Naive thymus-derived CD8-positive, alpha-beta T cell (primary cell): Measurements from ENCODE around the gene CAMKK2. TPM values are rescaled to one million over a fixed set of nuclear protein-coding genes. Genes with fewer than 3 reads are reported as not detected.
"Not testable (repeated sequence)": the region's sequence is repeated elsewhere in the genome, so short reads cannot be mapped to it uniquely, and the experiment has no call there.

Experiments
- ATAC-seq, 2 donors: fragments of 150-1000 bp; cut with Tn5 transposase in 1 of 2; sonication (Bioruptor Pico), chemical (Tn5 transposase) in 1 of 2; 1 replicate in 1 of 2; 2 replicates in 1 of 2; pipeline ENCODE4 v1.10.0; 2021; ENCODE audit warnings: mild to moderate bottlenecking in 2 of 2, moderate library complexity in 2 of 2
- POLR2A ChIA-PET: fragments of 350-600 bp; sonication (Branson Sonifier 250); formaldehyde crosslinking; loops from one replicate; lab custom pipeline; 2021; ENCODE audit warnings: antibody characterized with exemption; lab: Charles Lee
- DNase-seq, 10 donors: peaks; one replicate each; pipeline versions ENCODE4 v3.0.0 to v3.0.0-alpha.2; 2020 to 2022
- H3K27ac Mint-ChIP-seq, 10 donors: one replicate each; pipeline ENCODE4 v1.8.0; 2020 to 2022; ENCODE audit warnings: mild to moderate bottlenecking in 10 of 10, mixed read lengths in 10 of 10, moderate library complexity in 4 of 10, inconsistent platforms in 1 of 10
- H3K27me3 Mint-ChIP-seq, 5 donors: one replicate each; pipeline ENCODE4 v1.8.0; 2021 to 2022; ENCODE audit warnings: mixed read lengths in 5 of 5
- H3K36me3 Mint-ChIP-seq, 3 donors: one replicate each; pipeline ENCODE4 v1.8.0; 2020 to 2022; ENCODE audit warnings: mixed read lengths in 3 of 3, mild to moderate bottlenecking in 2 of 3, inconsistent platforms in 1 of 3
- H3K4me1 Mint-ChIP-seq, 4 donors: one replicate each; pipeline ENCODE4 v1.8.0; 2021 to 2022; ENCODE audit warnings: mixed read lengths in 4 of 4
- H3K4me3 Mint-ChIP-seq, 10 donors: one replicate each; pipeline ENCODE4 v1.8.0; 2020 to 2022; ENCODE audit warnings: mild to moderate bottlenecking in 10 of 10, mixed read lengths in 10 of 10, moderate library complexity in 6 of 10, inconsistent platforms in 1 of 10
- H3K9me3 Mint-ChIP-seq, 9 donors: one replicate each; pipeline ENCODE4 v1.8.0; 2020 to 2022; ENCODE audit warnings: mixed read lengths in 9 of 9, mild to moderate bottlenecking in 3 of 9, inconsistent platforms in 1 of 9, moderate library complexity in 1 of 9
- polyA plus RNA-seq, 3 donors: library from polyadenylated mRNA; unstranded; fragments of 300-500 nt; fragmentation: Illumina TruSeq; gene quantifications; one replicate each; pipeline ENCODE4 v1.2.3, GENCODE V29; 2021
- total RNA-seq, 8 experiments: library from RNA in 2 of 8; stranded (reverse) in 2 of 8; gene quantifications; one replicate each; pipeline ENCODE4 v1.2.3 and lab custom pipeline; 2021 to 2026

CAMKK2 gene
- total and polyA plus RNA-seq, 5 experiments from 2014 or later, result 10.0 to 15.5 (median 14.1) TPM

DNA sequence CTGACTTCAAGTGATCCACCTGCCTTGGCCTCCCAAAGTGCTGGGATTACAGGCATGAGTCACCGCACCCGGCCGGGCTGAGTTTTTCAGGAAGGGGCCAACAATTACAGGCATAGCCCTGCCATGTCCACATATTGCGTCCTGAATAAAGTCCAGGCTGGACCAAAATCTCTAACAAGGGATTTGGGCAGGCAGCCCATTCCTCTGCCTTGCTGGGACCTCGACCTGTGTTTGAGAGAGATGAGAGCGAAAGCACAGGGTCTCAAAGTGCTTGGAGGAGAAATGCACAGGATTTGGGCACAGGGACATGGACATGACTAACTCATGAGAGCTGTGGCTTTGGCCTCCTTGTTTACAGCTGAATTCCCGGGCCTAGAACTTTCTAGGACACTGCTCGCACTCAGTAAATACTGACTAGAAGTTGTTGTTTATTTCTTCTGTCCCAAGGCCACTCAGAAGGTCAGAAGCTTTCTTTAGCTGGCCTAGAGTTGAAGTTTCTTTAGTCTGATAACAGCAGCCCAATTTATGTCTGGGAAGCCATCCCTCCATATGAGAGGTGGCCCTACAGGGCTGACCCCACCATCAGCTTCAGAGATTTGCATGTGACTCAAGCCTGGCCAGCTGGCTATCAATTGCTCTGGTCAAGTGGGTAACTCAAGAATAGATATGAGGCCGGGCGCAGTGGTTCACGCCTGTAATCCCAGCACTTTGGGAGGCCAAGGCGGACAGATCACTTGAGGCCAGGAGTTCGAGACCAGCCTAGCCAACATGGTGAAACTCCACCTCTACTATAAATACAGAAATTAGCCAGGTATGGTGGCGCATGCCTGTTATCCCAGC is 11.7 kb downstream of the CAMKK2 start:
- H3K36me3 Mint-ChIP-seq, result peaks cover 0 to 2% (median 0%) of the 10 kb centered on the region in 3 donors
- no peak overlapping the region for H3K27ac Mint-ChIP-seq
- no peak for DNase-seq
- no peak for ATAC-seq
- H3K4me1 Mint-ChIP-seq, result peaks cover under 1 to 16% (median 3%) of the 10 kb centered on the region in 4 donors
- H3K4me3 Mint-ChIP-seq, result no peak overlapping the region
- no peaks in the 10 kb centered on the region for H3K27me3 Mint-ChIP-seq
- no peaks in the 10 kb centered on the region for H3K9me3 Mint-ChIP-seq
- POLR2A ChIA-PET, result no interaction called here

DNA sequence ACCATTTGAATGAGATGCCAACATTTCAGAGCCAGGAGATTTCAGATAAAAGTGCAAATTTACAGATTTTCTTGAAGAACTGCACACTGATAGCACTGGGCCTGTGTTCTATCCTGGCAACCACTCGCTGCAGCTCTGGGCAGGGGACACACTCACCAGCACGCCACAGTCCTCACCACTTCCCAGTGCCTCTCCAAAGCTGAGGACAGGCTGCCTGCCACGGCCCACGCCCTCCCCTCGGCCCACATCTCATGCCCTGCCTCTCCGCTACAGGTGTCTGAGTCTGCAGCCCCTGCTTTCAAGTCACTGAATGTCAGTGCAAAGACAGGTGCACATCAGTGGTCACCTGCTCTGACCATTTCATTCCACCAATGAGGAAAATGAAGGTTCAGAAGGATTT is 12.7 kb downstream of the CAMKK2 start:
- POLR2A ChIA-PET, result no interaction called here
- peaks cover 0 to 2% (median 0%) of the 10 kb centered on the region in 3 donors for H3K36me3 Mint-ChIP-seq
- H3K9me3 Mint-ChIP-seq, result no peaks in the 10 kb centered on the region
- H3K4me1 Mint-ChIP-seq, result peaks cover 0 to 15% (median 3%) of the 10 kb centered on the region in 4 donors
- H3K27me3 Mint-ChIP-seq, result no peaks in the 10 kb centered on the region
- no peak overlapping the region for H3K4me3 Mint-ChIP-seq
- no peak overlapping the region for H3K27ac Mint-ChIP-seq
- ATAC-seq (no peak), DNase-seq (no peak)

DNA sequence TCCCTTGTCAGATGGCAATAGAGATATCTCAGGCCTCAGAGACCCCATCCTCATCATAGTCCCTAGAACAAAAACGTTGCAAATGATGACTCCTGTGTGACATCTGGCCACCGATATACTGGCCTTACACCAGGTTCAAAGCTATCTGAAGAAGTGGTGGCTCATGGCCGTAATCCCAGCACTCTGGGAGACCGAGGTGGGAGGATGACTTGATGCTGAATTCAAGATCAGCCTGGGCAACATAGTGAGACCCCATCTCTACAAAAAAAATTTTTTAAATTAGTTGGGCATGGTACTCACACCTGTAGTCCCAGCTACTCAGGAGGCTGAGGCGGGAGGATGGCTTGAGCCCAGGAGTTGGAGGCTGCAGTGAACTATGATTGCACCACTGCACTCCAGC is 13.1 kb downstream of the CAMKK2 start:
- no peaks in the 10 kb centered on the region for H3K9me3 Mint-ChIP-seq
- H3K27me3 Mint-ChIP-seq, result no peaks in the 10 kb centered on the region
- ATAC-seq, result no peak
- H3K27ac Mint-ChIP-seq, result peak overlapping the region in 1 of 10 donors; percentile 43
- H3K4me3 Mint-ChIP-seq, result no peak overlapping the region
- POLR2A ChIA-PET, result no interaction called here
- peaks cover 0 to 2% (median 2%) of the 10 kb centered on the region in 3 donors for H3K36me3 Mint-ChIP-seq
- no peak for DNase-seq
- H3K4me1 Mint-ChIP-seq, result peaks cover 0 to 14% (median 2%) of the 10 kb centered on the region in 4 donors

DNA sequence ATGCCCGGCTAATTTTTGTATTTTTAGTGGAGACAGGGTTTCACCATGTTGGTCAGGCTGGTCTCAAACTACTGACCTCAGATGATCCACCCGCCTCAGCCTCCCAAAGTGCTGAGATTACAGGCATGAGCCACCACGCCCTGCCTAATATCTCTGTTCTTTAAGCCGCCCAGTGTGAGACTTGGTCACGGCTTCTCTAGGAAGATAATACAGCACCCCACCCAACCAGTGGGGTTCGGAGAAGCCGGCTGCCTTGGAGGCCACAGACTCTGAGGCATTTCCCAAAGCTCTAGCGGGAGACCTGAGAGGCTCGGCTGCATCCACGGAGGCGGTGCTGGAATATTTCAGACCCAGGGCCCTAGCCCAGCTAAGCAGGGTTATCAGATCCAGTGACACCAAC is 13.6 kb downstream of the CAMKK2 start:
- H3K36me3 Mint-ChIP-seq, ATAC-seq, POLR2A ChIA-PET, H3K27ac Mint-ChIP-seq, H3K27me3 Mint-ChIP-seq, DNase-seq, H3K4me3 Mint-ChIP-seq, H3K9me3 Mint-ChIP-seq: not testable (repeated sequence)
- H3K4me1 Mint-ChIP-seq, result peaks cover 0 to 12% (median 1%) of the 10 kb centered on the region in 4 donors

DNA sequence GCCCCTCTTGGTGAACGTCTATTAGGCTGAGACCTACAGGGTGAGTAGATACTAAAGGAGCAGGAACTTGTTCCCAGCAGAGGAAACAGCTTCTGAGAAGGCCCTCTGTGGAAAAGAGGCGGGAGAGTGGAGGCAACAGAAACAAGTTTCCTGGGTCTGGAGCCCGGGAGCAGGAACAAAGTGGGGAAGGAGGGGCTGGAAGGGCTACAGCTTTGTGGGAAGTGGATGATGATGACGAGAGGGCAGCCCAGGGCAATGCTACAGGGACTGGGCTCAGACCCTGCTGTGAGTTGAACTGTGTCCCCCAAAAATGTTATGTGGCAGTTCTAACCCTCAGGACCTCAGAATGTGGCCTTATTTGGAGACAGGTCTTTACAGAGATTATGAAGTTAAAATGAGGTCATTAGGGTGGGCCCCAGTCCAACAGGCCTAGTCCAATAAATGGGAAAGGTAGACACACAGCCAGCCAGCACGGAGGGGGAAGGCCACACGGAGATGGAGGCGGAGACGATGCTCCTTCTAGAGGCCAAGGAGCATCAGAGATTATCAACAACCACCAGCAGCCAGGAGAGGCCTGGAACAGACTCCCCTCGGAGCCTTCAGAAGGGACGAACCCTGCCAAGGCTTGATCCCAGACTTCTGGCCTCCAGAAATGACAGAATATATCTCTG is 14.3 kb downstream of the CAMKK2 start:
- POLR2A ChIA-PET, result interaction anchor here (0.6 kb wide), 1 partner anchor 38 kb away, joined by 3 read pairs; no protein-coding TSS in a partner anchor
- DNase-seq (no peak), ATAC-seq (no peak)
- Mint-ChIP-seq H3K27ac (peak overlapping the region in 1 of 10 donors; percentile 70), H3K36me3 (peaks cover 0 to 4% (median 2%) of the 10 kb centered on the region in 3 donors), H3K27me3 (no peaks in the 10 kb centered on the region), H3K4me3 (no peak overlapping the region), H3K9me3 (no peaks in the 10 kb centered on the region), H3K4me1 (peaks cover 0 to 13% (median 1%) of the 10 kb centered on the region in 4 donors)

DNA sequence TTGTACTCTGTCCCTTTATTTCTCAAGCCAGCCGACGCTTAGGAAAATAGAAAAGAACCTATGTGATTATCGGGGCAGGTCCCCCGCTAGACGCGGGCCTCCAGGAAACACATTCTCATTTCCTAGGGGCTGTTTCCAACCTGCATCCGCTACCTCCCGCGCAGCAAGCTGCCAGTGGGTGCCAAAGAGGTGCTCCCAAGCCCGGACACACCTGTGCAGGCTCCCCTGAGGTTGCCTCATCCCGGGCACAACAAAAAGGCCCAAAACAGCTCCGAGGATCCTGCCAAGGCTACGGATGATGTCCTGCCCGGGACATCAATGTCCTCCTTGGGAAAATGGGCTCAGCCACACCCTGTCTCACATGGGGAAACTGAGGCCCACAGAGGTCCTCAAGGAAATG is 15.4 kb downstream of the CAMKK2 start:
- H3K4me3 Mint-ChIP-seq, H3K36me3 Mint-ChIP-seq, POLR2A ChIA-PET: not testable (repeated sequence)

DNA sequence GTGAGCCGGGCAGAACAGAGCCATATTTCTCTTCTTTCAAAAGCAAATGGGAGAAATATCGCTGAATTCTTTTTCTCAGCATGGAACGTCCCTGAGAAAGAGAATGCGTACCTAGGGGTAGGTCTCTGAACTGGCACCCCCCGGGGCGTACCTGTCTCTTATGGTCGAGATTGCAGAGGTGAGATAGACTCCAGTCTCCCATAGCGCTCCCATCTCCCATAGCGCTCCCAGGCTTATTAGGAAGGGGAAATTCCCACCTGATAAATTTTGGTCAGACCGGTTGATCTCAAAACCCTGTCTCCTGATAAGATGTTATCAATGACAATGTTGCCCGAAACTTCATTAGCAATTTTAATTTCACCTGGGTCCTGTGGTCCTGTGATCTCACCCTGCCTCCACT is 16.0 kb downstream of the CAMKK2 start:
- ATAC-seq, H3K27ac Mint-ChIP-seq, H3K27me3 Mint-ChIP-seq, DNase-seq, H3K4me3 Mint-ChIP-seq, H3K9me3 Mint-ChIP-seq, POLR2A ChIA-PET, H3K36me3 Mint-ChIP-seq: not testable (repeated sequence)
- H3K4me1 Mint-ChIP-seq, result peaks cover 0 to 12% (median 1%) of the 10 kb centered on the region in 4 donors

More for the DNA sequence above, 15.4 kb downstream of the CAMKK2 start:
- H3K9me3 Mint-ChIP-seq, H3K27me3 Mint-ChIP-seq, ATAC-seq, DNase-seq: not testable (repeated sequence)
- peak overlapping the region in 1 of 10 donors; percentile 70 for H3K27ac Mint-ChIP-seq
- peaks cover 0 to 14% (median 1%) of the 10 kb centered on the region in 4 donors for H3K4me1 Mint-ChIP-seq

DNA sequence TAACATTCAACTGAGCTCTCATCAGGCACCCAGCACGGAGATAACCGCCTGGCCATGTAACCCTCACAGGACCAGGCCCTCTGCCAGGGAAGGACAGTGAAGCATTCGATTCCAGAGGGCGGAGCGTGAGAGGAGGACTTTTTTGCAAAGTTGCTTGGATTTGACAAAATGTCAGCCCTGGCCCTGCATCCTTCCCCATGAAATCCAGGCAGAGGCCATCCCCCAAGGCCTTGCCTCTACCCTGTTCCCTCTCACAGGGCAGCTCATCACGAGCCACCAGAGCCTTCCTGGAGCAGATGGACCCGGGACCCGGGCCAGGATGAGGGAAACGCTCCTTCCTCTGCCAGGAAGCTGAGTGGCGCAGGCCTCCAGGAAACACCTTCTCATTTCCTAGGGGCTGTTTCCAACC is 17.0 kb downstream of the CAMKK2 start:
- Mint-ChIP-seq H3K27ac (peak overlapping the region in 2 of 10 donors; percentile 32 to 48), H3K4me3 (no peak overlapping the region)
- POLR2A ChIA-PET, result no interaction called here

DNA sequence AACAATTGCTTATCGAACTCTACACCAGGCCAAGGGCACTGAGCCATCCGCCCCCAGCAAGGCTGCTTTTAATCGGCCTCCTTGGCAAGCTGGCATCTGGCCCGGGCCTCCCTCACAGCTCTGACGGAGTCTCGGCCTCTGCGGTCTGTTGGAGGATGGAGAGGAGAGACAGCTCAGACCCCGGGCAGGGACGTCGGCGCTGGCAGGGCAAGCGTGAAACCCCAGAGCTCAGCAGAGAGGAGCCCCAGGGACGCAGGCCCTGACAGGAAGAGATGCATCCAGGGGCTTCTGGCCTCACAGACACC is 17.5 kb downstream of the CAMKK2 start:
- H3K4me3 Mint-ChIP-seq, result no peak overlapping the region
- no peaks in the 10 kb centered on the region for H3K9me3 Mint-ChIP-seq
- POLR2A ChIA-PET, result no interaction called here
- H3K27ac Mint-ChIP-seq, result peak overlapping the region in 1 of 10 donors; percentile 48
- H3K36me3 Mint-ChIP-seq, result peaks cover 0 to 6% (median 4%) of the 10 kb centered on the region in 3 donors
- ATAC-seq, result no peak
- H3K4me1 Mint-ChIP-seq, result peaks cover 0 to 12% (median 1%) of the 10 kb centered on the region in 4 donors
- DNase-seq, result no peak
- H3K27me3 Mint-ChIP-seq, result no peaks in the 10 kb centered on the region

More for the DNA sequence above, 17.0 kb downstream of the CAMKK2 start:
- Mint-ChIP-seq H3K4me1 (peaks cover 0 to 12% (median 1%) of the 10 kb centered on the region in 4 donors), H3K36me3 (peaks cover 0 to 6% (median 4%) of the 10 kb centered on the region in 3 donors), H3K27me3 (no peaks in the 10 kb centered on the region), H3K9me3 (no peaks in the 10 kb centered on the region)
- ATAC-seq, result no peak
- no peak for DNase-seq

DNA sequence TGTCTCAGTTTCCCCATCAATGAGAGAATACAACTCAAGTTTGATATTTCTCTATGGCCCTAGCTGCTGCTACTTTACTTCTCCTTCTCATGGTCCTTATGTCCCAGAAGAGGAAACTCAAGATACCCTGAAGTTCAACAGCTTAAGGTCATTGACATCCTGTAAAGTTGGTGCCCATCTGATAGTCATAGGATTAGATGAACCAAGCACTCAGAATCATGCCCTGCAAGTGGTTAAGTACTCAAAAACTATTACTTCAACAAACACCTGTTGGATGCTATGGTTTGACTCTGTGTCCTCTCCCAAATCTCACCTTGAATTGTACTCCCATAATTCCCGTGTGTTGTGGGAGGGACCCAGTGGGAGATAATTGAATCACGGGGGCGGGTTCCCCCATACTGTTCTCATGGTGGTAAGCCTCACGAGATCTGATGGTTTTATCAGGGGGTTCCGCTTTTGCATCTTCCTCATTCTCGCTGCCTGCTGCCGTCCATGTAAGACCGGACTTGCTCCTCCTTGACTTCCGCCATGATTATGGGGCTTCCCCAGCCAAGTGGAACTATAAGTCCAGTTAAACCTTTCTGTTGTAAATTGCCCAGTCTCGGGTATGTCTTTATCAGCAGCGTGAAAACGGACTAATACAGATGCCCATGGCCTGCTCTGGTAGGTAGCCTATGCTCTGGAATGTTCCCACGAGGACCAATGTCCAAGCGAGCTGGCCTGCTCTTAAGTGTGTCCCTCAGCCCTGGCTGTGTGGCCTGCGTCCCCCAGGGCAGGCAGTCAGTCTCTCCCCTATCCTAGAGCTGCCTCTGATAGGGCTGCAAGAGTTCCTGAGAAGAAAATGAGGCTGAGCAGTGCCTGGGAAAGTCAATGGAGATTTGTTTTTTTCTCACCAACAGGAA is 18.1 kb downstream of the CAMKK2 start:
- Mint-ChIP-seq H3K36me3 (peaks cover 0 to 6% (median 4%) of the 10 kb centered on the region in 3 donors), H3K4me3 (no peak overlapping the region), H3K27ac (no peak overlapping the region), H3K27me3 (no peaks in the 10 kb centered on the region), H3K4me1 (peaks cover 0 to 12% (median 0%) of the 10 kb centered on the region in 4 donors), H3K9me3 (no peaks in the 10 kb centered on the region)
- POLR2A ChIA-PET, result no interaction called here
- ATAC-seq (no peak), DNase-seq (no peak)

DNA sequence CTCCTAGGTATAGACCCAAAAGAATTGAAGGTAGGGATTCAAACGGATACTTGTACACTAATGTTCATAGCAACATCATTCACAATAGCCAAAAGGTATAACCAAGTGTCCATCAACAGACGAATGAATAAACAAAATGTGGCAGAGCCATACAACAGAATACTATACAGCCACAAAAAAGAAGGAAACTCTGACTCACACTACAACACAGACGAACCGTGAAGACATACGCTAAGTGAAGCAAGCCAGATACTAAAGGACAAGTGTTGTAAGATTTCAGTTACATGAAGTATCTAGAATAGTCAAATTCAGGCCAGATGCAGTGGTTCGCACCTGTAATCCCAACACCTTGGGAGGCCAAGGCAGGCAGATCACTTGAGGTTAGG is 19.1 kb downstream of the CAMKK2 start:
- DNase-seq (no peak), ATAC-seq (no peak)
- Mint-ChIP-seq H3K4me1 (peaks cover 0 to 12% (median 3%) of the 10 kb centered on the region in 4 donors), H3K9me3 (no peaks in the 10 kb centered on the region), H3K4me3 (no peak overlapping the region), H3K36me3 (peaks cover 0 to 12% (median 8%) of the 10 kb centered on the region in 3 donors), H3K27me3 (no peaks in the 10 kb centered on the region), H3K27ac (peak overlapping the region in 2 of 10 donors; percentile 13 to 87)
- POLR2A ChIA-PET, result no interaction called here

DNA sequence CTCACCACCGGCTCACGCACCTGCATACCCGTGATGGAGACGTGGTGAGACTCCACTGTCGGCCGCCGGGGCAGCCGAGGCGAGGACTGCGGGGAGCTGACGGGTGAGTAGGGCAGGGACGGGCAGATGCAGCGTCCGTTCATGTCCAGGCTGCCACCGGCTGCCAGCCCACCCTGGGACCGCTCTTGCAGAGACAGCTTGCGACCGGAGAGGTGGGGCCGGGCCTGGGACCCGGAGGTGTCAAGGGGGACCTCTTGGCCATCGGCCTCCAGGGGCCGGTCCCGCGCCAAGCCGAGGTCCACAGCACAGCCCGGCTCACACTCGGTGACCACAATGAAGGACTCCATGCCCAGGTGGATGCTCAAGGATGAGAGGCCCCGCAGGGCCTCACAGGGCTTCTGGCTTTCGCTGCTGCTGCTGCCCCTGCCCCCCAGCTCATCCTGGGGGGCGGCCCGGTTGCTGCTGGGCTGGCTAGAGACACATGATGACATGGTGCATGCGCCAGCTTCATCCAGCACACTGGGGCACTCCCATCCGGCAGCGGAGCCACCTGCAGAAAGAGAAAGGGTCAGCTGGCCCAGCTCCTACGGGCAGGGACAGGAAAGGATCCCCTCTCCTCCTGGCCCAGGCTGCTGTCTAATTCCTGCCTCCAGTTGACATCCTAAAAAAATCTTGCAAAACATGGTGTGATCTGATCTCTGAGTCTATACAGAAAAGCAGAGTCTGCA is 22.3 kb downstream of the CAMKK2 start:
- H3K4me3 Mint-ChIP-seq, result no peak overlapping the region
- POLR2A ChIA-PET, result no interaction called here
- H3K27ac Mint-ChIP-seq, result no peak overlapping the region
- no peaks in the 10 kb centered on the region for H3K9me3 Mint-ChIP-seq
- DNase-seq (no peak), ATAC-seq (no peak)
- H3K36me3 Mint-ChIP-seq, result peaks cover 0 to 27% (median 12%) of the 10 kb centered on the region in 3 donors
- H3K4me1 Mint-ChIP-seq, result peaks cover 0 to 9% (median 3%) of the 10 kb centered on the region in 4 donors
- H3K27me3 Mint-ChIP-seq, result no peaks in the 10 kb centered on the region
